HepG2 (cell line): ENCODE data around the gene BUD23. TPM values are rescaled to one million over a fixed set of nuclear protein-coding genes. Genes with fewer than 3 reads are reported as not detected.

ENCODE experiments used
- ADNP ChIP-seq: sonication (generic); formaldehyde crosslinking; IDR thresholded peaks from 2 replicates; pipeline ENCODE4 v1.4.0; 2020; ENCODE audit warnings: missing genetic modification reagents
- ARNTL ChIP-seq: sonication (generic); formaldehyde crosslinking; IDR thresholded peaks from 2 replicates; pipeline ENCODE4 v1.4.0; 2020; ENCODE audit warnings: mild to moderate bottlenecking, missing genetic modification reagents
- CEBPB ChIP-seq: IDR thresholded peaks from 2 replicates; pipeline ENCODE4 v1.6.1; 2011; ENCODE audit warnings: low read depth, low read length, improper control_type of control experiment, borderline replicate concordance
- CENPT ChIP-seq: sonication (generic); formaldehyde crosslinking; IDR thresholded peaks from 2 replicates; pipeline ENCODE4 v1.8.0; 2022; ENCODE audit warnings: low read depth, mild to moderate bottlenecking, moderate library complexity, missing genetic modification reagents
- CHD4 ChIP-seq: fragments of 200-600 bp; sonication (generic); IDR thresholded peaks from 2 replicates; pipeline ENCODE4 v1.7.0; 2017; ENCODE audit warnings: mild to moderate bottlenecking, low read length, borderline replicate concordance
- FIP1L1 ChIP-seq: fragments of 200-400 bp; formaldehyde crosslinking; IDR thresholded peaks from 2 replicates; pipeline ENCODE4 v1.6.1; 2018; ENCODE audit warnings: low read depth, mild to moderate bottlenecking, low read length, moderate library complexity, borderline replicate concordance; ENCODE audit not compliant: insufficient read depth
- HNF4G ChIP-seq, 2 experiments: sonication (generic) in 1 of 2; formaldehyde crosslinking in 1 of 2; IDR thresholded peaks; 2 replicates each; pipeline versions ENCODE4 v1.4.0 to v1.6.1; 2011 to 2020; ENCODE audit warnings: borderline replicate concordance in 2 of 2, low read depth in 2 of 2, mild to moderate bottlenecking in 2 of 2, low read length in 1 of 2, missing genetic modification reagents in 1 of 2, moderate library complexity in 1 of 2
- KDM3A ChIP-seq: IDR thresholded peaks from 2 replicates; pipeline ENCODE4 v1.6.1; 2018; ENCODE audit warnings: low read depth, missing compliant biosample characterization
- PHF21A ChIP-seq: sonication (generic); formaldehyde crosslinking; IDR thresholded peaks from 2 replicates; pipeline ENCODE4 v1.5.0; 2020; ENCODE audit warnings: mild to moderate bottlenecking, missing genetic modification reagents
- YEATS4 ChIP-seq: sonication (generic); formaldehyde crosslinking; IDR thresholded peaks from 2 replicates; pipeline ENCODE4 v1.4.0; 2020; ENCODE audit warnings: missing genetic modification reagents, borderline replicate concordance
- ZFX ChIP-seq: sonication (generic); formaldehyde crosslinking; IDR thresholded peaks from 2 replicates; pipeline ENCODE4 v1.4.0; 2020; ENCODE audit warnings: mild to moderate bottlenecking, low read depth, missing genetic modification reagents, moderate library complexity
- ZMYM4 ChIP-seq: sonication (generic); formaldehyde crosslinking; IDR thresholded peaks from 2 replicates; pipeline ENCODE4 v1.8.1; 2023; ENCODE audit warnings: mild to moderate bottlenecking, missing genetic modification reagents
- ZNF329 ChIP-seq: sonication (generic); formaldehyde crosslinking; IDR thresholded peaks from 2 replicates; pipeline ENCODE4 v1.9.0; 2021; ENCODE audit warnings: low read depth, mild to moderate bottlenecking, missing genetic modification reagents
- ZNF501 ChIP-seq: sonication (generic); formaldehyde crosslinking; IDR thresholded peaks from 2 replicates; pipeline ENCODE4 v1.5.1; 2020; ENCODE audit warnings: mild to moderate bottlenecking, moderate library complexity, missing genetic modification reagents
- ZNF510 ChIP-seq: sonication (generic); formaldehyde crosslinking; IDR thresholded peaks from 2 replicates; pipeline ENCODE4 v1.4.0; 2020; ENCODE audit warnings: low read depth, mild to moderate bottlenecking, missing genetic modification reagents
- ZNF772 ChIP-seq: sonication (generic); formaldehyde crosslinking; IDR thresholded peaks from 2 replicates; pipeline ENCODE4 v1.5.0; 2020; ENCODE audit warnings: mild to moderate bottlenecking, missing genetic modification reagents
- polyA plus RNA-seq, 8 experiments: library from polyadenylated mRNA; depleted of rRNA in 3 of 8; stranded (reverse) in 7 of 8; unstranded in 1 of 8; fragments of >200 nt; fragmentation: Illumina TruSeq in 4 of 8; extraction: Trizol in 4 of 8; gene quantifications; 2 replicates each; pipeline versions ENCODE4 v1.2.1 to v1.2.3, GENCODE V29; 2011 to 2016; ENCODE audit warnings: low read depth in 4 of 8, missing spikeins in 1 of 8, mixed read lengths in 1 of 8; ENCODE audit not compliant: insufficient read depth in 1 of 8
- total RNA-seq, 5 experiments: library from RNA; depleted of rRNA; stranded (reverse); fragments of >200 nt; fragmentation: Illumina TruSeq; extraction: Trizol; gene quantifications; 2 replicates each; pipeline ENCODE4 v1.2.3, GENCODE V29; 2016; ENCODE audit warnings: low read depth in 1 of 5
- TF ChIP-seq, protein P1 (sequence below): sonication (generic); formaldehyde crosslinking; IDR thresholded peaks from 2 replicates; pipeline ENCODE4 v1.8.1; 2023; ENCODE audit warnings: missing genetic modification reagents, inconsistent platforms, borderline replicate concordance
- TF ChIP-seq, protein P2 (sequence below): IDR thresholded peaks from 2 replicates; pipeline ENCODE4 v1.6.1; 2012; ENCODE audit warnings: inconsistent platforms
- TF ChIP-seq, protein P3 (sequence below): sonication (generic); formaldehyde crosslinking; conservative IDR thresholded peaks from 2 replicates; pipeline ENCODE4 v1.8.1; 2023; ENCODE audit warnings: missing genetic modification reagents
- TF ChIP-seq, protein P4 (sequence below): sonication (generic); formaldehyde crosslinking; IDR thresholded peaks from 2 replicates; pipeline ENCODE4 v1.4.0; 2020; ENCODE audit warnings: low read depth, mild to moderate bottlenecking, missing genetic modification reagents
- TF ChIP-seq, protein P5 (sequence below): sonication (generic); formaldehyde crosslinking; IDR thresholded peaks from 2 replicates; pipeline ENCODE4 v1.9.0; 2022; ENCODE audit warnings: low read depth, missing genetic modification reagents
- TF ChIP-seq, protein P6 (sequence below): sonication (generic); formaldehyde crosslinking; IDR thresholded peaks from 2 replicates; pipeline ENCODE4 v1.4.0; 2020; ENCODE audit warnings: mild to moderate bottlenecking, missing genetic modification reagents

Gene BUD23
- total and polyA plus RNA-seq, 2 of the 13 experiments (the other 11 are each of a cell fraction or from before 2014, with no cell fraction given) = 47.5 to 54.5 TPM

DNA sequence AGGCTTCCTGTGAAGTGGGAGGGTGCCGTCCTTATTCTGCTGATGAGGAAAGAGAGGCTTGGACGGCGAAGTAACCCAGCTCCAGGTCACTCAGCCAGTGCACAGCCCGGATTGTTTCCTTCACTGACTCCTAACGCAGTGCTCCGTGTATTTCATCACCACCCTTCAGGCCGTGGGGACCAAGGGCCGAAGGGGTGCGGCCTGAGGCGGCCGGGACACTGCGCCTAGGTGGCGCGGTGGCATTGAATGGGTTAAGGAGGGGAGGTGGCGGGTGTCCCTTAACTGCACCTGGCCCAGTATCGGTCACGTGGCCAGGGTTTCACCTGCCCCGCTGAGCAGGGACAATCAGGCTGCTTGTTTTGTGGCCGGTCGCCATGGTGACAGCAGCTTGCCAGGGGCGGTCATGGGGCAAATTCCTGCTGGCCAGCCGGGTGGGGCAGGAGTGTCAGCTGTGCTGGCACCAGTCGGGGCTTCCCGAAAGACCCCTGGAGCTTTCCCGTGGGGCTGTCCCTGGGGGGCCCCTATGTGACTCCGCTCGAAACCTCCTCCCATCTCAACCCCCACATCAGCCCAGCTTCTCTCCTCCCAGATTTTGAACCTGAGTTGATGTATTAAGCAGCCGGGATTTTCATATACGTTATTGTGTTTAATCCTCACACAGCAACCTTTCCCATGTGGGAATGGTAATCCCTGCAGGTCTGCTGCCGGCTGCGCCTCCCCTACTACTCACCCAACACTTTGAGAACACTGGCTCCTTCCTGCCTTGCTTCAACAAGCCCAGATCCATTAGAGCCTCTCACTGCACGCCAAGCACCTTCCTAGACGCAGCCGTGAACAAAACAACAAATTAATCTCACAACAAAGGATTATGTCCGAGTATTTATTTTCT, 59.6 kb downstream of the BUD23 start (continued):
- TF ChIP-seq ZFX = peak; percentile 41; the same call in 1 of the 2 replicates
- peak; percentile 50; the same call in 1 of the 2 replicates for TF ChIP-seq HNF4G (IDR thresholded peaks at IDR 0.05; ENCODE audit: borderline replicate concordance, low read depth, low read length)
- no peak for TF ChIP-seq HNF4G (CRISPR knock-in tag; IDR thresholded peaks at IDR 0.05; ENCODE audit: borderline replicate concordance, low read depth)
- TF ChIP-seq ZNF772 (CRISPR knock-in tag) = no peak
- TF ChIP-seq ARNTL (CRISPR knock-in tag) = peak; percentile 80; the same call in 1 of the 2 replicates
- TF ChIP-seq ADNP (CRISPR knock-in tag) = no peak
- TF ChIP-seq, protein P1, sequence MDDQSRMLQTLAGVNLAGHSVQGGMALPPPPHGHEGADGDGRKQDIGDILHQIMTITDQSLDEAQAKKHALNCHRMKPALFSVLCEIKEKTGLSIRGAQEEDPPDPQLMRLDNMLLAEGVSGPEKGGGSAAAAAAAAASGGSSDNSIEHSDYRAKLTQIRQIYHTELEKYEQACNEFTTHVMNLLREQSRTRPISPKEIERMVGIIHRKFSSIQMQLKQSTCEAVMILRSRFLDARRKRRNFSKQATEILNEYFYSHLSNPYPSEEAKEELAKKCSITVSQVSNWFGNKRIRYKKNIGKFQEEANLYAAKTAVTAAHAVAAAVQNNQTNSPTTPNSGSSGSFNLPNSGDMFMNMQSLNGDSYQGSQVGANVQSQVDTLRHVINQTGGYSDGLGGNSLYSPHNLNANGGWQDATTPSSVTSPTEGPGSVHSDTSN (CRISPR knock-in tag) = no peak
- TF ChIP-seq ZNF329 (CRISPR knock-in tag) = no peak
- TF ChIP-seq, protein P2, sequence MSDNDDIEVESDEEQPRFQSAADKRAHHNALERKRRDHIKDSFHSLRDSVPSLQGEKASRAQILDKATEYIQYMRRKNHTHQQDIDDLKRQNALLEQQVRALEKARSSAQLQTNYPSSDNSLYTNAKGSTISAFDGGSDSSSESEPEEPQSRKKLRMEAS = peak; percentile 77
- TF ChIP-seq ZNF510 (CRISPR knock-in tag) = no peak
- TF ChIP-seq PHF21A (CRISPR knock-in tag) = peak; percentile 41; the same call in 1 of the 2 replicates
- TF ChIP-seq KDM3A = peak; percentile 47; the same call in 1 of the 2 replicates
- no peak for TF ChIP-seq ZMYM4
- no peak for TF ChIP-seq YEATS4
- TF ChIP-seq ZNF501 (CRISPR knock-in tag) = no peak
- TF ChIP-seq, protein P3, sequence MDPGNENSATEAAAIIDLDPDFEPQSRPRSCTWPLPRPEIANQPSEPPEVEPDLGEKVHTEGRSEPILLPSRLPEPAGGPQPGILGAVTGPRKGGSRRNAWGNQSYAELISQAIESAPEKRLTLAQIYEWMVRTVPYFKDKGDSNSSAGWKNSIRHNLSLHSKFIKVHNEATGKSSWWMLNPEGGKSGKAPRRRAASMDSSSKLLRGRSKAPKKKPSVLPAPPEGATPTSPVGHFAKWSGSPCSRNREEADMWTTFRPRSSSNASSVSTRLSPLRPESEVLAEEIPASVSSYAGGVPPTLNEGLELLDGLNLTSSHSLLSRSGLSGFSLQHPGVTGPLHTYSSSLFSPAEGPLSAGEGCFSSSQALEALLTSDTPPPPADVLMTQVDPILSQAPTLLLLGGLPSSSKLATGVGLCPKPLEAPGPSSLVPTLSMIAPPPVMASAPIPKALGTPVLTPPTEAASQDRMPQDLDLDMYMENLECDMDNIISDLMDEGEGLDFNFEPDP (CRISPR knock-in tag) = no peak
- TF ChIP-seq, protein P4, sequence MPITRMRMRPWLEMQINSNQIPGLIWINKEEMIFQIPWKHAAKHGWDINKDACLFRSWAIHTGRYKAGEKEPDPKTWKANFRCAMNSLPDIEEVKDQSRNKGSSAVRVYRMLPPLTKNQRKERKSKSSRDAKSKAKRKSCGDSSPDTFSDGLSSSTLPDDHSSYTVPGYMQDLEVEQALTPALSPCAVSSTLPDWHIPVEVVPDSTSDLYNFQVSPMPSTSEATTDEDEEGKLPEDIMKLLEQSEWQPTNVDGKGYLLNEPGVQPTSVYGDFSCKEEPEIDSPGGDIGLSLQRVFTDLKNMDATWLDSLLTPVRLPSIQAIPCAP (CRISPR knock-in tag) = no peak
- TF ChIP-seq FIP1L1 = no peak
- 0 out of 2 replicates have a peak, but pooled peaks have one; percentile 19 for TF ChIP-seq CENPT
- TF ChIP-seq, protein P5, sequence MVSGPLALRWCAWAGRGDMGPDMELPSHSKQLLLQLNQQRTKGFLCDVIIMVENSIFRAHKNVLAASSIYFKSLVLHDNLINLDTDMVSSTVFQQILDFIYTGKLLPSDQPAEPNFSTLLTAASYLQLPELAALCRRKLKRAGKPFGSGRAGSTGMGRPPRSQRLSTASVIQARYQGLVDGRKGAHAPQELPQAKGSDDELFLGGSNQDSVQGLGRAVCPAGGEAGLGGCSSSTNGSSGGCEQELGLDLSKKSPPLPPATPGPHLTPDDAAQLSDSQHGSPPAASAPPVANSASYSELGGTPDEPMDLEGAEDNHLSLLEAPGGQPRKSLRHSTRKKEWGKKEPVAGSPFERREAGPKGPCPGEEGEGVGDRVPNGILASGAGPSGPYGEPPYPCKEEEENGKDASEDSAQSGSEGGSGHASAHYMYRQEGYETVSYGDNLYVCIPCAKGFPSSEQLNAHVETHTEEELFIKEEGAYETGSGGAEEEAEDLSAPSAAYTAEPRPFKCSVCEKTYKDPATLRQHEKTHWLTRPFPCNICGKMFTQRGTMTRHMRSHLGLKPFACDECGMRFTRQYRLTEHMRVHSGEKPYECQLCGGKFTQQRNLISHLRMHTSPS (CRISPR knock-in tag) = peak; percentile 50; the same call in 1 of the 2 replicates
- TF ChIP-seq CHD4 = 0 out of 2 replicates have a peak, but pooled peaks have one; percentile 34
- TF ChIP-seq, protein P6, sequence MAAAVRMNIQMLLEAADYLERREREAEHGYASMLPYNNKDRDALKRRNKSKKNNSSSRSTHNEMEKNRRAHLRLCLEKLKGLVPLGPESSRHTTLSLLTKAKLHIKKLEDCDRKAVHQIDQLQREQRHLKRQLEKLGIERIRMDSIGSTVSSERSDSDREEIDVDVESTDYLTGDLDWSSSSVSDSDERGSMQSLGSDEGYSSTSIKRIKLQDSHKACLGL (CRISPR knock-in tag) = no peak
- 0 out of 2 replicates have a peak, but pooled peaks have one; percentile 12 for TF ChIP-seq CEBPB
